ENCODE data around the gene DLG2. TPM values are rescaled to one million over a fixed set of nuclear protein-coding genes. Genes with fewer than 3 reads are reported as not detected.

The DLG2 gene
- total RNA-seq, 3 donors from 2014 or later, result 4.3 to 12.3 (median 6.9) TPM

DNA sequence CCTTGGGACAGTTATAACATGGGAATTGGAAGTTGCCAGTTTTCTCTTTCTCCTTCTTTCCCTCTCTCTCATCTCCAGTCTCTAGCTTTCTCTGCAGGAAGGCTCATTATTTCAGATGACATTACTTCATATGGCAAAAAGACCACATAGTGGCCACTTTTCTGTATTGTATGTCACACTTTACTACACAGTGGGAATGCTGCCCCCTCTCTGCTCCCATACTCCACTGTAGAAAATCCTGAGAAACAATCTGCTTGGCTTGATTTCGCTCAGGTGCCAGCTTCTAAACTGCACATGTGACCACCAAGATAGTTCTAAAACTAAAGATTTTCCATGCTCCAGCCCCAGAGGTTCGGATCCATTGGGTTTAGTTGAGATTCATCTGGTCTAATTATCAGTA lies 1480.3 kb downstream of the DLG2 start:
- H3K4me3 ChIP-seq, result no peak overlapping the region
- H3K36me3 ChIP-seq, result no peaks in the 10 kb centered on the region
- H3K27ac ChIP-seq, result no peak overlapping the region
- no peaks in the 10 kb centered on the region for H3K9me3 ChIP-seq
- intact Hi-C loops (cut with DNase I; ENCODE audit: low total_unique reads), result no loop called here
- no peak for DNase-seq (ENCODE audit: low spot score in 2 of 2)
- TF ChIP-seq, protein P1, sequence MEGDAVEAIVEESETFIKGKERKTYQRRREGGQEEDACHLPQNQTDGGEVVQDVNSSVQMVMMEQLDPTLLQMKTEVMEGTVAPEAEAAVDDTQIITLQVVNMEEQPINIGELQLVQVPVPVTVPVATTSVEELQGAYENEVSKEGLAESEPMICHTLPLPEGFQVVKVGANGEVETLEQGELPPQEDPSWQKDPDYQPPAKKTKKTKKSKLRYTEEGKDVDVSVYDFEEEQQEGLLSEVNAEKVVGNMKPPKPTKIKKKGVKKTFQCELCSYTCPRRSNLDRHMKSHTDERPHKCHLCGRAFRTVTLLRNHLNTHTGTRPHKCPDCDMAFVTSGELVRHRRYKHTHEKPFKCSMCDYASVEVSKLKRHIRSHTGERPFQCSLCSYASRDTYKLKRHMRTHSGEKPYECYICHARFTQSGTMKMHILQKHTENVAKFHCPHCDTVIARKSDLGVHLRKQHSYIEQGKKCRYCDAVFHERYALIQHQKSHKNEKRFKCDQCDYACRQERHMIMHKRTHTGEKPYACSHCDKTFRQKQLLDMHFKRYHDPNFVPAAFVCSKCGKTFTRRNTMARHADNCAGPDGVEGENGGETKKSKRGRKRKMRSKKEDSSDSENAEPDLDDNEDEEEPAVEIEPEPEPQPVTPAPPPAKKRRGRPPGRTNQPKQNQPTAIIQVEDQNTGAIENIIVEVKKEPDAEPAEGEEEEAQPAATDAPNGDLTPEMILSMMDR (IDR thresholded peaks at IDR 0.05), result no peak
- TF ChIP-seq POLR2A (IDR thresholded peaks at IDR 0.05) (no peak), POLR2AphosphoS5 (IDR thresholded peaks at IDR 0.05) (no peak)
- no peaks in the 10 kb centered on the region for H3K27me3 ChIP-seq
- H3K4me1 ChIP-seq, result no peaks in the 10 kb centered on the region

DNA sequence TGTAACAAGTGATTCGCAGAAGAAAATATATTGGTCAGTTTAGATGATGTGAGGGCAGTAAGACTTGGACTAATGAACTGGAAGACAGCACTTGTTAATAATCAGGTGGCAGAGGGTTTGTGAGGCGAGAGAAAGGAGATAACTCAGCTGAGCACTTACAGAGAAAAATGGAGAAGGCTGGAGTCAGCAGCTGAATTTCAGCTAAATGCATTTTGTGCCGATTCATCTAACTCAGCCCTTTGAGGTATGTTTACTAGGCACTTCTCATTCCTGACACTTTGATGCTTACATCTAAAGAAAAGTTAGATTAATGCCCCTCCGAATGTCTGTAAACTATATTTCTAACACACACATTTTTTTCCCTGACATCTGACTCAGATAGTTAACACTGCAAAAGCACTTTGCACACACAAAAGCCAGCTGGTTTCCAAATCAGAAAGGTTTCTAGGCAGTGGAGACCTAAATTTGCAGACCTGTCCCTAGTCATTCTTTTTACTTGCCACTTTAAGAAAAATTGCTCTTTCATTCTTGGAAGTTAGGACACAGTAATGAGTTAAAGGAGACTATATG lies 1481.4 kb downstream of the DLG2 start:
- H3K27ac ChIP-seq, result no peak overlapping the region
- no peak for DNase-seq (ENCODE audit: low spot score in 2 of 2)
- H3K4me1 ChIP-seq, result no peaks in the 10 kb centered on the region
- intact Hi-C loops (cut with DNase I; ENCODE audit: low total_unique reads), result no loop called here
- no peak overlapping the region for H3K4me3 ChIP-seq
- H3K27me3 ChIP-seq, result no peaks in the 10 kb centered on the region
- no peak for TF ChIP-seq POLR2A (IDR thresholded peaks at IDR 0.05)
- TF ChIP-seq, protein P1 (IDR thresholded peaks at IDR 0.05), result no peak
- TF ChIP-seq POLR2AphosphoS5 (IDR thresholded peaks at IDR 0.05), result no peak
- no peaks in the 10 kb centered on the region for H3K36me3 ChIP-seq
- no peaks in the 10 kb centered on the region for H3K9me3 ChIP-seq

DNA sequence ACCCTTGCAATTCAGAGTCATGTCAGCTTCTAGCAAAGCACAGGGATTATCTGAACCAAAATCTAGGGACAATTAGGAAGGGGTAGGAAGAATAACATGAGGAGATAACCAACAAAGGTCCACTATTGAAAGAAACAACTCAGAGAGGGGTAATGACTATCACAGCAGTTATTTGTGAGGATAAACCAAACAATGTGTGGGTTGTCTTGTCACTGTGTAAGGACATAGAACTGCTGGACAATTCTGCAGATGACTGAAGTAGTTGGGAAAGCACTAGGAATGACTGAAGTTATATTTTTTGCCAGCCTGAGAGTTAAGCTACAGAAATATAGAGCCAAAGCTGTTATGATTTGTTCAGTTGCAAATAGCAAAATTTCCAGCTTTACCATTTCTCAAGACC lies 1482.6 kb downstream of the DLG2 start:
- no peaks in the 10 kb centered on the region for H3K27me3 ChIP-seq

DNA sequence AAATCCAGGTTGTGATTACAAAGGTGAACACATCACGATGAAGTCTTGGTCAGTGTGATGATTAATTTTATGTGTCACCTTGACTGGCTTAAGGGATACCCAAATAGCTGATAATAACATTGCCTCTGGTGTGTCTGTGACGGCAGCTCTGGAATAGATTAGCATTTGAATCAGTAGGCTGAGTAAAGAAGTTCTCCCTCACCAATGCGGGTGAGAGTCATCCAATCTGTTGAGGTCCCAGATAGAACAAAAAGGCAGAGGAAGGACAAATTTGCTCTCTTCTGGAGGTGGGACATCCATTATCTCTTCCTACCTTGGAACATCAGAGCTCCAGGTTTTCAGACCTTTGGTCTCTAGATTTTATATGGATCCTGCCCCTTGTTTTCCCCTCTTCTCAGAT lies 1484.7 kb downstream of the DLG2 start:
- no peaks in the 10 kb centered on the region for H3K4me1 ChIP-seq
- H3K4me3 ChIP-seq, result no peak overlapping the region
- intact Hi-C loops (cut with DNase I; ENCODE audit: low total_unique reads), result no loop called here
- no peak for TF ChIP-seq POLR2A (IDR thresholded peaks at IDR 0.05)
- TF ChIP-seq, protein P1 (IDR thresholded peaks at IDR 0.05), result no peak
- no peak for TF ChIP-seq POLR2AphosphoS5 (IDR thresholded peaks at IDR 0.05)
- H3K9me3 ChIP-seq, result no peaks in the 10 kb centered on the region
- no peak overlapping the region for H3K27ac ChIP-seq
- no peaks in the 10 kb centered on the region for H3K36me3 ChIP-seq
- H3K27me3 ChIP-seq, result no peaks in the 10 kb centered on the region
- no peak for DNase-seq (ENCODE audit: low spot score in 2 of 2)

More for the DNA sequence above, 1482.6 kb downstream of the DLG2 start:
- Histone ChIP-seq H3K9me3 (no peaks in the 10 kb centered on the region), H3K4me3 (no peak overlapping the region), H3K27ac (no peak overlapping the region), H3K36me3 (no peaks in the 10 kb centered on the region), H3K4me1 (no peaks in the 10 kb centered on the region)
- DNase-seq (ENCODE audit: low spot score in 2 of 2), result no peak
- intact Hi-C loops (cut with DNase I; ENCODE audit: low total_unique reads), result no loop called here
- TF ChIP-seq POLR2AphosphoS5 (IDR thresholded peaks at IDR 0.05), result no peak
- TF ChIP-seq POLR2A (IDR thresholded peaks at IDR 0.05), result no peak
- TF ChIP-seq, protein P1 (IDR thresholded peaks at IDR 0.05), result no peak

DNA sequence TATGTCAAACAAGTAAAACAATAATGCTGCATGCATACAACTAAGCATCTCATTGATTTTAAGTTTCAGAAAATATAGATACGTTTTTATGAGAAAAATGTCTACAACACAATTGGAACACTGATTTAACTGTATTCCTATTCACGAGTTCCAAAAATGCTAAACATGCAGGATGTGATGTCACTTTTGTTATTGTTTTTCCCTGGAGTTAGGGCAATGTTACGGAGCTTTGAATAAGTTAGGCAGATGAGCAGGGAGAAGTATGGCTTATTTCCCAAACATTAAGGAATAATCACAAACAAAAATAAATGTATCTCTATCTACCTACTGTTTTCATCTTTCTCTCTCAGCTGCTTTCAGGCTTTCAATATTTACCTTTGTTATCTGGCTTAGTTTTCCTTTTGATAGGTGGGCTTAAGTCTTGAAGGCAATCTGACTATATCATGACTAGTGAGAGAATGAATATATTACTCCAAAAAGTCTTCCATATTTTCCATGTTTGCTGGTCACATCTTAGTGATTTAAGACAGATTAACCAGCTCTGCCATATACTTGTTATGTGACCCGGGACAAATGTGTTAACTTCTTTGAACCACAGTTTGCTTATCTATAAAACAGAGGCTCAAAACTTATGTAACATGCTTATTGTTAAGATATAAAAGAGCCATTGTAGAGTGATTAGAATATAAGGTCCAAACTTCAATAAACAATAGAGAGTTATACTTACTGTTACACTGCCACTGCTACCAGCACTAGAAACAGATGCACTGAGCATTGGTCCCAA lies 1486.6 kb downstream of the DLG2 start:
- TF ChIP-seq, protein P1 (IDR thresholded peaks at IDR 0.05), result no peak
- TF ChIP-seq POLR2A (IDR thresholded peaks at IDR 0.05) (no peak), POLR2AphosphoS5 (IDR thresholded peaks at IDR 0.05) (no peak)
- no peaks in the 10 kb centered on the region for H3K27me3 ChIP-seq
- intact Hi-C loops (cut with DNase I; ENCODE audit: low total_unique reads), result no loop called here

More for the DNA sequence above, 1486.6 kb downstream of the DLG2 start:
- no peaks in the 10 kb centered on the region for H3K9me3 ChIP-seq
- H3K4me3 ChIP-seq, result no peak overlapping the region
- no peak for DNase-seq (ENCODE audit: low spot score in 2 of 2)
- H3K36me3 ChIP-seq, result no peaks in the 10 kb centered on the region
- H3K4me1 ChIP-seq, result no peaks in the 10 kb centered on the region
- no peak overlapping the region for H3K27ac ChIP-seq
